ENCODE data around the gene STK25. TPM values are rescaled to one million over a fixed set of nuclear protein-coding genes. Genes with fewer than 3 reads are reported as not detected.

STK25 gene
- total and polyA plus RNA-seq, 3 donors from 2014 or later: 200 to 250 (median 224) TPM

GRCh38 chr2:241445426-241445825 lies 63.0 kb downstream of the STK25 start:
- intact Hi-C loops (cut with DNase I; ENCODE audit: low total_unique reads): no loop called here
- H3K4me1 ChIP-seq: no peaks in the 10 kb centered on the region

GRCh38 chr2:241443486-241444223 lies 64.7 kb downstream of the STK25 start:
- 91 to 95% methylated on average over 6 of the region's 6 CpGs for WGBS, 2 donors
- no peaks in the 10 kb centered on the region for H3K36me3 ChIP-seq (ENCODE audit: low read depth, missing control alignments)
- TF ChIP-seq, protein P1, sequence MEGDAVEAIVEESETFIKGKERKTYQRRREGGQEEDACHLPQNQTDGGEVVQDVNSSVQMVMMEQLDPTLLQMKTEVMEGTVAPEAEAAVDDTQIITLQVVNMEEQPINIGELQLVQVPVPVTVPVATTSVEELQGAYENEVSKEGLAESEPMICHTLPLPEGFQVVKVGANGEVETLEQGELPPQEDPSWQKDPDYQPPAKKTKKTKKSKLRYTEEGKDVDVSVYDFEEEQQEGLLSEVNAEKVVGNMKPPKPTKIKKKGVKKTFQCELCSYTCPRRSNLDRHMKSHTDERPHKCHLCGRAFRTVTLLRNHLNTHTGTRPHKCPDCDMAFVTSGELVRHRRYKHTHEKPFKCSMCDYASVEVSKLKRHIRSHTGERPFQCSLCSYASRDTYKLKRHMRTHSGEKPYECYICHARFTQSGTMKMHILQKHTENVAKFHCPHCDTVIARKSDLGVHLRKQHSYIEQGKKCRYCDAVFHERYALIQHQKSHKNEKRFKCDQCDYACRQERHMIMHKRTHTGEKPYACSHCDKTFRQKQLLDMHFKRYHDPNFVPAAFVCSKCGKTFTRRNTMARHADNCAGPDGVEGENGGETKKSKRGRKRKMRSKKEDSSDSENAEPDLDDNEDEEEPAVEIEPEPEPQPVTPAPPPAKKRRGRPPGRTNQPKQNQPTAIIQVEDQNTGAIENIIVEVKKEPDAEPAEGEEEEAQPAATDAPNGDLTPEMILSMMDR (IDR thresholded peaks at IDR 0.05): no peak
- TF ChIP-seq POLR2A (IDR thresholded peaks at IDR 0.05): no peak
- no peak overlapping the region for H3K4me3 ChIP-seq
- no peak overlapping the region for H3K27ac ChIP-seq
- intact Hi-C loops (cut with DNase I; ENCODE audit: low total_unique reads): no loop called here
- no peaks in the 10 kb centered on the region for H3K9me3 ChIP-seq
- no peaks in the 10 kb centered on the region for H3K27me3 ChIP-seq
- no peak for DNase-seq
- H3K4me1 ChIP-seq: no peaks in the 10 kb centered on the region

More at GRCh38 chr2:241445426-241445825, 63.0 kb downstream of the STK25 start:
- 80 to 96% methylated on average over 2 of the region's 2 CpGs for WGBS, 2 donors
- H3K27ac ChIP-seq: no peak overlapping the region
- no peak for DNase-seq
- no peak overlapping the region for H3K4me3 ChIP-seq
- no peak for TF ChIP-seq POLR2A (IDR thresholded peaks at IDR 0.05)
- TF ChIP-seq, protein P1 (IDR thresholded peaks at IDR 0.05): no peak
- H3K36me3 ChIP-seq (ENCODE audit: low read depth, missing control alignments): no peaks in the 10 kb centered on the region
- H3K27me3 ChIP-seq: no peaks in the 10 kb centered on the region
- H3K9me3 ChIP-seq: no peaks in the 10 kb centered on the region

Small RNAs within 50 kb of the gene (microRNA-seq; reads per million reads assigned to microRNA genes)
- gene MIR3133 (ENCODE audit: borderline number of aligned reads in 2 of 2, borderline replicate concordance in 1 of 2): 0 reads per million in 2 donors

Small RNAs within 50 kb of the gene (small RNA-seq; reads per million reads assigned to genes)
- 0 reads per million in 2 donors for gene MIR3133

Other genes with a start within 250 kb of the STK25 start
- gene HDLBP, start 192.9 kb downstream of the STK25 start, total RNA-seq: 100 to 1,000 TPM; 648 to 790 TPM
- gene HDLBP, start 192.9 kb downstream of the STK25 start, polyA plus RNA-seq (ENCODE audit: insufficient read depth, low read depth, low replicate concordance): 600 TPM
- 100 to 1,000 TPM; 310 to 365 TPM for gene SEPTIN2, start 192.7 kb downstream of the STK25 start, total RNA-seq
- 334 TPM for gene SEPTIN2, start 192.7 kb downstream of the STK25 start, polyA plus RNA-seq (ENCODE audit: insufficient read depth, low read depth, low replicate concordance)
- gene FARP2, start 152.3 kb downstream of the STK25 start, total RNA-seq: 100 to 1,000 TPM in 1 of 2 donors, 10 to 100 TPM in 1; 78.1 to 145 TPM
- 69.8 TPM for gene FARP2, start 152.3 kb downstream of the STK25 start, polyA plus RNA-seq (ENCODE audit: insufficient read depth, low read depth, low replicate concordance)
- gene BOK, start 50.2 kb upstream of the STK25 start, total RNA-seq: 10 to 100 TPM; 52.0 to 62.7 TPM
- 20.2 TPM for gene BOK, start 50.2 kb upstream of the STK25 start, polyA plus RNA-seq (ENCODE audit: insufficient read depth, low read depth, low replicate concordance)
- 10 to 100 TPM; 61.3 to 73.5 TPM for gene THAP4, start 128.6 kb upstream of the STK25 start, total RNA-seq
- gene THAP4, start 128.6 kb upstream of the STK25 start, polyA plus RNA-seq (ENCODE audit: insufficient read depth, low read depth, low replicate concordance): 73.5 TPM
- 100 to 1,000 TPM; 149 to 159 TPM for gene ATG4B, start 129.1 kb upstream of the STK25 start, total RNA-seq
- 123 TPM for gene ATG4B, start 129.1 kb upstream of the STK25 start, polyA plus RNA-seq (ENCODE audit: insufficient read depth, low read depth, low replicate concordance)
- gene DTYMK, start 178.2 kb upstream of the STK25 start, total RNA-seq: 10 to 100 TPM; 27.4 to 30.0 TPM
- 16.4 TPM for gene DTYMK, start 178.2 kb upstream of the STK25 start, polyA plus RNA-seq (ENCODE audit: insufficient read depth, low read depth, low replicate concordance)
- gene ING5, start 193.5 kb upstream of the STK25 start, total RNA-seq: 10 to 100 TPM; 44.5 to 56.9 TPM
- 21.5 TPM for gene ING5, start 193.5 kb upstream of the STK25 start, polyA plus RNA-seq (ENCODE audit: insufficient read depth, low read depth, low replicate concordance)
- gene D2HGDH, start 226.0 kb upstream of the STK25 start, total RNA-seq: 10 to 100 TPM; 36.1 to 37.7 TPM
- gene D2HGDH, start 226.0 kb upstream of the STK25 start, polyA plus RNA-seq (ENCODE audit: insufficient read depth, low read depth, low replicate concordance): 15.6 TPM

Data from testis (tissue), 3 donors.